GM06990 (cell line): ENCODE measurements around the gene P2RY4.
A peak's percentile ranks its signal among the peaks of the same experiment; 100 is the strongest.

ENCODE experiments used
- DNase-seq: peaks from one replicate; pipeline ENCODE4 v3.0.0-alpha.2; 2011; ENCODE audit not compliant: insufficient read length; ENCODE audit errors: extremely low read depth
- H3K27me3 ChIP-seq: replicated peaks from 2 replicates; pipeline ENCODE4 v1.6.0; 2011; ENCODE audit warnings: low read length; ENCODE audit not compliant: control insufficient read depth, insufficient read depth
- H3K36me3 ChIP-seq: 2 replicates; pipeline ENCODE4 v1.5.1; 2011; ENCODE audit warnings: low read length; ENCODE audit not compliant: control insufficient read depth, insufficient read depth
- H3K4me3 ChIP-seq: replicated peaks from 2 replicates; pipeline ENCODE4 v1.5.1; 2011; ENCODE audit warnings: low read depth, mild to moderate bottlenecking, control low read depth, low read length
- CTCF ChIP-seq: IDR thresholded peaks from 2 replicates; pipeline ENCODE4 v1.5.1; 2011; ENCODE audit warnings: low read length, control low read depth, mild to moderate bottlenecking, inconsistent platforms; ENCODE audit not compliant: insufficient read depth, poor library complexity, severe bottlenecking

The P2RY4 gene

GRCh38 chrX:70260104-70260503 is at the start of gene P2RY4:
TSS of gene P2RY4 (minus strand) at chrX:70260204. CDS start at chrX:70259624, 580 bp downstream.
- no peaks in the 10 kb centered on the region for H3K27me3 ChIP-seq
- H3K4me3 ChIP-seq: no peak within 1 kb of the TSS
- TF ChIP-seq CTCF: no peak
- no peak for DNase-seq
- no peaks in the 10 kb centered on the region for H3K36me3 ChIP-seq

GRCh38 chrX:70301716-70302115 is 41.7 kb upstream of the P2RY4 start:
- DNase-seq: no peak
- H3K36me3 ChIP-seq: no peaks in the 10 kb centered on the region; the same call in 1 of the 2 replicates
- TF ChIP-seq CTCF: no peak
- no peaks in the 10 kb centered on the region for H3K27me3 ChIP-seq
- no peak overlapping the region for H3K4me3 ChIP-seq

- DNase-seq: no peak
- H3K4me3 ChIP-seq: no peak overlapping the region
- TF ChIP-seq CTCF: no peak
- H3K27me3 ChIP-seq: no peaks in the 10 kb centered on the region
- H3K36me3 ChIP-seq: no peaks in the 10 kb centered on the region; the same call in 1 of the 2 replicates
Measured at GRCh38 chrX:70293621-70294020, 33.6 kb upstream of the P2RY4 start.

GRCh38 chrX:70292788-70293187 is 32.8 kb upstream of the P2RY4 start:
- H3K36me3 ChIP-seq: no peaks in the 10 kb centered on the region; the same call in 1 of the 2 replicates
- TF ChIP-seq CTCF: no peak
- DNase-seq: no peak
- no peaks in the 10 kb centered on the region for H3K27me3 ChIP-seq
- H3K4me3 ChIP-seq: no peak overlapping the region

GRCh38 chrX:70289793-70290770 is 30.1 kb upstream of the P2RY4 start, which contains the start of the genes KIF4A and PDZD11:
TSS of gene KIF4A (plus strand) at chrX:70290104. CDS start at chrX:70290459, 355 bp downstream.
TSS of gene PDZD11 (minus strand) at chrX:70289927. CDS start at chrX:70289341, 586 bp downstream.
- Histone ChIP-seq H3K36me3 (no peaks in the 10 kb centered on the region), H3K4me3 (peak within 1 kb of the TSS; percentile 79), H3K27me3 (no peaks in the 10 kb centered on the region)
- no peak for TF ChIP-seq CTCF
- DNase-seq: peak; percentile 93
